ENCODE results near the gene LSAMP. TPM values are rescaled to one million over a fixed set of nuclear protein-coding genes. Genes with fewer than 3 reads are reported as not detected.
"Not testable (repeated sequence)": the region's sequence is repeated elsewhere in the genome, so short reads cannot be mapped to it uniquely, and the experiment has no call there.

LSAMP gene
- total and polyA plus RNA-seq, 2 of the 4 experiments (the other 2 are of a cell fraction) = 7.9 to 8.0 TPM

- H4K8ac ChIP-seq (ENCODE audit: low read depth in 2 of 2, low read length in 2 of 2); H3K4ac ChIP-seq (ENCODE audit: low read depth, low read length); H3K36me3 ChIP-seq (ENCODE audit: control insufficient read depth, insufficient read depth, low read length); H2AK9ac ChIP-seq (replicated peaks; ENCODE audit: low read depth, low read length, poor library complexity); H2BK15ac ChIP-seq (ENCODE audit: low read depth, low read length); H3K9me1 ChIP-seq (ENCODE audit: insufficient read depth, low read length); H3K27ac ChIP-seq (ENCODE audit: insufficient read depth, low read length); H2AFZ ChIP-seq (replicated peaks; ENCODE audit: low read length, poor library complexity); dilution Hi-C loops (cut with HindIII; ENCODE audit: low sequenced_read_pairs, unreplicated experiment); DNase-seq; ATAC-seq (ENCODE audit: low read depth); H3K18ac ChIP-seq (ENCODE audit: low read depth, low read length); H3K4me1 ChIP-seq (ENCODE audit: control insufficient read depth, insufficient read depth, low read length); BruUV-seq (replicated peaks); H4K20me1 ChIP-seq (ENCODE audit: insufficient read depth, low read length); H3K14ac ChIP-seq (replicated peaks; ENCODE audit: low read depth, low read length); H4K5ac ChIP-seq (ENCODE audit: low read depth, low read length); H3K9me3 ChIP-seq (ENCODE audit: control insufficient read depth, insufficient read depth, low read length); in situ Hi-C loops (cut with MboI; ENCODE audit: low sequenced_read_pairs); H3K56ac ChIP-seq (ENCODE audit: extremely low read depth, insufficient read depth, low read length); H3K27me3 ChIP-seq (ENCODE audit: control insufficient read depth, insufficient read depth, low read length); H2BK20ac ChIP-seq (ENCODE audit: low read depth, low read length); H3K23ac ChIP-seq (ENCODE audit: low read depth, low read length); H4K91ac ChIP-seq (ENCODE audit: insufficient read depth, low read depth, low read length); H2AK5ac ChIP-seq (ENCODE audit: low read depth, low read length); H3K79me1 ChIP-seq (ENCODE audit: low read depth in 1 of 2, low read length in 2 of 2); H2BK120ac ChIP-seq (ENCODE audit: low read depth, low read length): not testable (repeated sequence)
- intact Hi-C loops (cut with micrococcal nuclease) = loop anchor here (10.0 kb wide), 3 partner anchors 269 to 739 kb away; no protein-coding TSS in a partner anchor
- 0 out of 2 replicates have a peak overlapping the region, but pooled peaks have one; percentile 22 for H3K9ac ChIP-seq (ENCODE audit: low read depth, low read length)
- ChIA-PET POLR2A (ENCODE audit: unreplicated experiment) (interaction anchor here (0.6 kb wide), 1 partner anchor 20 kb away, joined by 3 read pairs; no protein-coding TSS in a partner anchor), CTCF (interaction anchor here (0.7 to 2.0 kb wide), 17 partner anchors 10 to 894 kb away, joined by 3 to 7 read pairs (median 3); no protein-coding TSS in a partner anchor)
- peak overlapping the region; percentile 64; the same call in 1 of the 2 replicates for H3K4me3 ChIP-seq (ENCODE audit: insufficient read depth, low read depth, low read length)
- WGBS, 2 experiments (ENCODE audit: extremely low coverage in 2 of 2, insufficient read length in 1 of 2) = 91% methylated on average over 8 of the region's 13 CpGs; no CpG with 5 or more reads in 1 of the 2 experiments
- peak overlapping the region; percentile 32 for H2BK5ac ChIP-seq (ENCODE audit: low read depth, low read length, poor library complexity, severe bottlenecking)
- H3K4me2 ChIP-seq (ENCODE audit: low read depth, low read length) = peak overlapping the region; percentile 72
These were observed 661.9 kb downstream of the LSAMP start for GRCh38 chr3:115783426-115783825.
